Activated naive CD8-positive, alpha-beta T cell treated with anti-CD3 and anti-CD28 coated beads, Interleukin-2, amount 50 U/mL, for 16 hours (primary cell): ENCODE measurements around the gene MUC21.
A peak's percentile ranks its signal among the peaks of the same experiment; 100 is the strongest.

Source experiments
- DNase-seq: peaks from one replicate; pipeline ENCODE4 v3.0.0-alpha.2; 2020; ENCODE audit warnings: low read depth, low spot score

Gene MUC21

DNA sequence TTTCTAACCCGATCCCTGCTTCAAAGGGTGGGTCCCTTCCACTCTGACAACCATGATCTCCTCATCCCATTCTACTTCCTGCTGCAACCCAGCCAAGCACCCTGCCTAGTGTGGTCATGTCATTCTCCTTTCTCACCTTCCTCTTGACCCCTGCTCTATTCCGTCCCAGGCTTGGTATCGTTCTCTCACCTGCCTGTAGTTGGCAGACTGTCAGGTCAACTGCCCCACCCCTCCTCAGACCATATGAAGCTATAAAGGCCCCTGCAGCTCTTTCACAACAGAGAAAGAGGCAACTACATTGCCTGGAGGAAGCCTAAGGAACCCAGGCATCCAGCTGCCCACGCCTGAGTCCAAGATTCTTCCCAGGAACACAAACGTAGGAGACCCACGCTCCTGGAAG, at the start of gene MUC21:
MUC21 (plus strand) TSS at position 280 of the 400 bp plus-strand sequence. CDS start 241 bp downstream, outside the sequence.
- no peak for DNase-seq

DNA sequence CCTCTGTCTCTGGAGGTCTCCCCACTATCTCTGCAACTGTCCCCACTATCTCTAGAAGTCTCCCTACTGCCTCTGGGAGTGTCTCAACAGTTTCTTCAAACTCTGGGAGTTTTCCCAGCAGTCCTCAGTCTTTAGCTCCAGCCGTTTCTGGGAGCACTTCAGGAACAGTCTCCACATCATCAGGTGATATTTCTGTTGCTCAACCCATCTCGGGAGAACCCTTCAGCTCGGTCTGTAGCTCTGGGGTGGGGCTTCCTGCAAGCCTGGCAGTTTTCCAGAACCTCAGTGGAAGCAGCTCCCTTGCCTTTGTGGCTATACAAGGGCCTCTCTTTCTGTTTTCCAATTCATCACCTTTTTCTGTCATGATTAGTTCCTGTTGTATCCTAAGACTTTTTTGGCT, 48.5 kb upstream of the MUC21 start:
- DNase-seq, result no peak

GRCh38 chr6:30937265-30937664, 46.3 kb upstream of the MUC21 start:
- DNase-seq, result no peak

- no peak for DNase-seq
These were observed 44.8 kb upstream of the MUC21 start for GRCh38 chr6:30938730-30939129.

DNA sequence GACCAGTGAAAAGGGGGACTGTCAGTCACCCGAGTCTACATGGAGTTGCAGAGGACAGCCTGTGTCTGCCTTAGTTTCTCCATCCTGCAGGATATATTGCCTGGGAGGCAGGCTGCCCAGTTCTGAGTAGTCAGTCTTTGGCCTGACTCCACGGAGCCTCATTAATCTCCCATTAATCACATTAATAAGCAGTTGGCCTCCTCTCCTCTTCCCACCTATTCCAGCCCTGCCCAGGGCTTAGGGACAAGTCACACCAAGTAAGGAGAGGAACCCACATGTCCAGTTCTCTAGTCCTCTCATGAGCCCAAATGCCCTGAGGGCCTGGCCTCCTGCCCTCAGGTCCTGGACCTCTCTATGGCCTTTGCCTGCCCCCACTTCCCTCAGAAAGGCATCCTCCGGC, 44.0 kb upstream of the MUC21 start:
- DNase-seq, result no peak

GRCh38 chr6:30940361-30940986, 43.0 kb upstream of the MUC21 start, which contains the start of gene MUCL3:
MUCL3 (plus strand) TSS chr6:30940973; CDS start chr6:30941000, 27 bp downstream.
- DNase-seq, result no peak

- DNase-seq, result no peak
These were observed 41.0 kb upstream of the MUC21 start for GRCh38 chr6:30942338-30943060.

GRCh38 chr6:30944051-30944450, 39.5 kb upstream of the MUC21 start:
- no peak for DNase-seq

- no peak for DNase-seq
These were observed 38.2 kb upstream of the MUC21 start for GRCh38 chr6:30945281-30945680.

DNA sequence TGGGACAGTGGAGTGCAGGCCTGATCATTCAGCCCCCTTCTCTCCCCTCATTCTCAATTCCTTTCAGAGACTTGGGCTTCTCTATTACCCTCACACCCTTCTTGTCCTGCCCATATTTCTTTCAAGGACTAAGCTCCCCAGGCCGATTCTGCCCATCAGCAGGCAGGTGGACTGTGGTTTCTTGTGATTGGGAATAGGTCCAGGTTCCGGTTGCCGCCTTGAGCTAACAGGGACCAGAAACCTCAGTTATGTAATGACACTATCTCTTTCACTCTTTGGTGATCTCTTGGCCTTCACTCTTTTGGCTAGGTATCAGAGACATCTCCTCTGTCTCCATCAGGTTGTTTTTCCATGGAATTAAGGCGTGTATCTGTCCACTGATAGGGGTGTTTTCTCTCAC, 36.3 kb upstream of the MUC21 start:
- DNase-seq, result no peak

GRCh38 chr6:30948811-30949210, 34.7 kb upstream of the MUC21 start:
- no peak for DNase-seq

DNA sequence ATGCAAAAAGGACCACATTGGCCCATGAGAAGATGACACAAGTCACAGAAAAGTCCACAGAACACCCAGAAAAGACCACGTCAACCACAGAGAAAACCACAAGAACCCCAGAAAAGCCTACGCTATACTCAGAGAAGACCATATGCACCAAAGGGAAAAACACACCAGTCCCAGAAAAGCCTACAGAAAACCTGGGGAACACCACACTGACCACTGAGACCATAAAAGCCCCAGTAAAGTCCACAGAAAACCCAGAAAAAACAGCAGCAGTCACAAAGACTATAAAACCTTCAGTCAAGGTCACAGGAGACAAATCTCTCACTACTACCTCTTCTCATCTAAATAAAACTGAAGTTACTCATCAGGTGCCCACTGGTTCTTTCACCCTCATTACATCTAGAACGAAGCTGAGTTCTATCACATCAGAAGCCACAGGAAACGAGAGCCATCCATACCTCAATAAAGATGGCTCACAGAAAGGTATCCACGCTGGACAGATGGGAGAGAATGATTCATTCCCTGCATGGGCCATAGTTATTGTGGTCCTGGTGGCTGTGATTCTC, 31.5 kb upstream of the MUC21 start:
- DNase-seq, result no peak

- DNase-seq, result no peak
These were observed 28.7 kb upstream of the MUC21 start for GRCh38 chr6:30954631-30955366.

DNA sequence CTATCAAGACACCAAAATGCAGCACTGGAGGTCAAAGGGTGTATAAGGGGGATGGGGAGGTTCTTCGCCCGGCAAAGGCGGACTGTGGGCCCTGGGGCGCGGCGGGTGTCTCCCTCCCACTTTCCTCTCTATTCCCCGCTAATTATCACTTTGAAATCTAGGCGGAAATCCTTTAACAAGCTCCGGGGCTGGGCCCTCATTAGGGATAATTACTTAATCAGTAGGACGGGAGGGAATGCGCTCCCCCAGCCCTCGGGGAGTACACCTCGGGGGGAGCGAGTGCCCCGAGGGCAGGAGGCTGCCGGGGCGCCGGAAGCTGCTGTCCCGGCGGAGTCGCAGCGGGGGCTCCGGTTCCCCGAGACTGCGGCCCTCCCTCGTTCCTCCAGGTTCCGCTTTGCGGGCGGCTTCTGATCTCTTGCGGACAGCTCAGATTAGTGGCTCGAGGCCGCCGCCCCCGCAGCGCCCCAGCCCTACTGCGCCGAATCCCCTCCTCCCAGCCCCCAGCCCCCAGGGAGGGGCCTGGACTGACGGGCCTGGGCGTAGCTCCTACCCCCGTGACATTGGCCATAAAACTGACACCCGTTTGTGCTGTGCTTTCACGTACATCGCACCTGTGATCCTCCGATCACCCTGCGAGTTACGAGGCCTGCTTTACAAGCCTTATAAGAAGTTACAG, 28.0 kb upstream of the MUC21 start:
- peak; percentile 61 for DNase-seq

- no peak for DNase-seq
These were observed 25.8 kb upstream of the MUC21 start for GRCh38 chr6:30957716-30958115.

DNA sequence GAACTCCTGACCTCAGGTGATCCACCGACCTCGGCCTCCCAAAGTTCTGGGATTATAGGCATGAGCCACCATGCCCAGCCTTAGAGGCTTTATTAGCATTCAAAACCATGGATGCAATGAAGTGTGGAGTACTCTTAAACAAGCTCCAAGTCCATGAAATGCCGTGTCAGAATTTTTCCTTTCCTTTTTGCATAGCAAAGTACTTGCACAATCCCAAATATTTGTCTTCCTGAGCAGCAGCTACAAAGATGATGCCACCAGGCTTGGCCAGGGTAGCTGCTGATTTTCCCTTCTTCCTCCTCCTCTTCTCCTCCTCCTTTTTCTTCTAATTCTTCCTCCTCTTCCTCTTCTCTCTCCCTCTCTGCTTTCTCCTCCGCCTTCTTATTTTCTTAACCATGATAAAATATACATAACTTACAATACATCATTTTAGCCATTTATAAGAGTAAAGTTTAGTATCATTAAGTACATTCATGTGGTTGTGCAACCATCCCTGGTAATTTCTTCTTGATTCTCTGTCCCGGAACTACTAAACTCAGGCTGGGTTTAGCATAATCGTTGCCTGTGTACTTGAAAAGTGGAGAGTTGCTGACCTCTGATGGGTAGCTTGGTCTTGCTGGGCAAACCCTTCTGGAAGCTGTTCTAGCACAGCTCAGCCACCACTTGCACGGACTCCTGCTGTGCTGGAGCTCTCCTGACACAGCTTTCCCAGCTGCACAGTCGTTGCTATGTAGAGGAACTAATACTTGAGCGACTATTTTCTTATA, 22.4 kb upstream of the MUC21 start:
- DNase-seq, result no peak

GRCh38 chr6:30962716-30963115, 20.8 kb upstream of the MUC21 start:
- no peak for DNase-seq

- DNase-seq, result no peak
These were observed 19.9 kb upstream of the MUC21 start for GRCh38 chr6:30963641-30964040.

DNA sequence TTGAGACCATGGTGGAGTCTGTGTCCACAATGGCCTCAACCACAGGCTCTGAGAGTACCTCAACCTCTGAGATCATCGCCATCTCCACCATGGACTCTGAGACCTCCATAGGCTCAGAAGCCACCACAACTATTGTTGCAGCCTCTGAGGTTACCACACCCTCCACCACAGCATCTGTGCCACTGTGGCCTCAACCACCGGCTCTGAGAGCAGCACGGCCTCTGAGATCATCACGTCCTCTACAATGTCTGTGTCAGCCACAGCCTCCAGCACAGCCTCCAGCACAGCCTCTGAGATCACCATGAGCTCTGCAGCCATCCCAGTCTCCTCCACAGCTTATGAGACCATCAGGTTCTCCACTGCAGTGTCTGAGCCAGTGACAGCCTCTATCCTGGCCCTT, 19.4 kb upstream of the MUC21 start:
- DNase-seq, result no peak

DNA sequence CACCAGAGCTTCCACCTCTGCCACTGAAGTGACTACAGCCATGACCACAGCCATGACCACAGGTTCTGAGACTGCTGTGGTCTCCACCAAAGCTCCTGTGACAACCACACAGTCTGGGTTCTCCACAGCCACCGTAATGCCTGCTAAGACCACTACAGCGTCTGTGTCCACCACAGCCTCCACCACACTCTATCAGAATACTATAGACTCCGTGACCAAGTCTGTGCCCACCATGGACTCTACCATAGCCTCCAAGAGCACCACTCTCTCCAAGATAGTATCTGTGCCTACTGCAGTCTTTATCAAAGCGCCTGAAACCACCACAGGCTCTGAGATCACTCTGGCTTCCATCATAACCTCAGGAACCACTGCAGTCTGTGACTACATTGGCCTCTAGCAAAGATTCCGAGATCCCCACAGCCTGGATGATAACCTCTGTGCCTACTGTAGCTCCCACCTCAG, 18.3 kb upstream of the MUC21 start:
- DNase-seq, result no peak

- DNase-seq, result no peak
These were observed 17.4 kb upstream of the MUC21 start for GRCh38 chr6:30966154-30966553.
